GM19099 (cell line): ENCODE results near the gene SP3.

ENCODE experiments used
- POLR2A ChIP-seq: IDR thresholded peaks from 3 replicates; pipeline ENCODE4 v1.6.1; 2011; ENCODE audit warnings: low read depth; ENCODE audit not compliant: insufficient read length; ENCODE audit errors: extremely low read depth

SP3 gene

DNA sequence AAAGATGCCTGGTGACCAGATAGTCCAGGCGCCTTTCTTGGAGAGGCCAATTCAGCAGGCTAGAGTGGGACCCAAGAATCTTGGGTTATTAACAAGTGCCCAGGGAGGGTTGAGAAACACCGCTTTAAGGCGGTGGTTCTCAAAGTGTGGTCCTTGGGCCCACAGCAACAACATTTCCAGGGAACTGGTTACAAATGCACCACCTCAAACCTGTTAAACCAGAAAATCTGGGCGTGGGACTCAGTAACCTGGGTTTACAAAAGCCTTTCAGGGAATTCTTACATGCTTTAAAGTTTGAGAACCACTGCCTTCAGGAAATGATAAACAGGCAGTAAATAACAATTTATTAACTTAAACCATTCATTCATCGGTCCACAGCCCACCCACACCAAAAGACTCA lies 92.5 kb downstream of the SP3 start:
- no peak for TF ChIP-seq POLR2A

DNA sequence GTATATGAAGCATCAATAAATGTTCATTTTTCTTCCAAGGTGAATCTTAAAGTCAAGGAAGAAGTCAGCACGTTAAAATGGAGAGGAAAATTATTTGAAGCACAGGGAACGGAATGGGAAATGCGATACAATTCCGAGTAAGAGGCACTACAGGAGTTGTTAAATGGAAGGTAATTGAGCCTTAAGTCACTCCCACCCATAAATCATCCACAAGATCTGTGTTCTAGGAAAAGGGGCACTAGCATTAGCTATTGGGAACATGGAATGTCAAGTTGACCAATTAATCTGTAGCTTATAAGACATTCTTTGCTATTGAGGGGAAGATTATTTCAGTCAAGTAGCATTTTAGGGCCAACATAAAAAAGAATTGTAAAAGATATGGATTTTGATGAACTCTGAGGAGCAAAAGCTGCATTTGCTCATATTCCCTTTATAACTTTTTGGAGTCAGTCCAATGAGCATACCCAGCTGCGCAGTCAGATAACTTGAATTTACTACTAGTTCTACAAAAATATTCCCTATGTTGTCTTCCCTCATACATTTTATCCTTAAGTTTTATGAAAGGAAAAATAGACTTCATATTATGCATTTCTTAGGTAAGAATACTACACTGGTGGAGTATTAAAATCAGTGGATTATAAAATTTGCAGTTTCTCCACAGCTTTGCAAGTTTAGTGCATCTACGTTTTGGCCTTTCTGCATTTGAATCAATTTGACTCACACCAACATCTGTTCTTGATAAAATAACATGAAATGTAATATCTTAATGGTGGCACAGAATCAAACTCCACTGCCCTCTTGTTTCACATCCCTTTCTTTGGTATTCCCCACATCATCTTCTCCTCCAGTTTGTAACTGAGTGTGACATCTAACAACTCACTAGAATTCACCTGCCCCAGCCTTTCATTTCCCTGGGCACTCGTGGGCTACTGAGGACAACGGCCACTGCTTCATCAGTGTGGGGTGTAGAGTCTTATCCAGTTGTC lies 95.6 kb downstream of the SP3 start:
- no peak for TF ChIP-seq POLR2A

DNA sequence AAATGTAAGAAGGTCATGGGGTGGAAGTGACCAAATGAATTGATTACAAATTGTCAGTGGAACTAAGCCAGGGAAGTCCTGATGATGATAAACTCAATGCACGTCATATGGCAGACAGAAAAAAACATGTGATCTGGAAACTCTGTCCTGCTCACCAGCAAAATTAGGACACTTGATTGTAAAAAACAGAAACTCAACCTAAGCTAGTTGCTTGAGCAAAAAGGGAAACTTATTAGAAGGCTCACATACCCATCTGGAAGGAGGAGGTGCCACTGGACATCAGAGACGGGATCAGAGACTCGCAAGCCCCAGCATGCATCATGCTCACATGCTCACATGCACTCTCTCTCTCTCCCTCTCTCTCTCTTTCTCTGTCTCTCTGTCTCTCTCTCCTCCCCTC lies 96.8 kb downstream of the SP3 start:
- no peak for TF ChIP-seq POLR2A

DNA sequence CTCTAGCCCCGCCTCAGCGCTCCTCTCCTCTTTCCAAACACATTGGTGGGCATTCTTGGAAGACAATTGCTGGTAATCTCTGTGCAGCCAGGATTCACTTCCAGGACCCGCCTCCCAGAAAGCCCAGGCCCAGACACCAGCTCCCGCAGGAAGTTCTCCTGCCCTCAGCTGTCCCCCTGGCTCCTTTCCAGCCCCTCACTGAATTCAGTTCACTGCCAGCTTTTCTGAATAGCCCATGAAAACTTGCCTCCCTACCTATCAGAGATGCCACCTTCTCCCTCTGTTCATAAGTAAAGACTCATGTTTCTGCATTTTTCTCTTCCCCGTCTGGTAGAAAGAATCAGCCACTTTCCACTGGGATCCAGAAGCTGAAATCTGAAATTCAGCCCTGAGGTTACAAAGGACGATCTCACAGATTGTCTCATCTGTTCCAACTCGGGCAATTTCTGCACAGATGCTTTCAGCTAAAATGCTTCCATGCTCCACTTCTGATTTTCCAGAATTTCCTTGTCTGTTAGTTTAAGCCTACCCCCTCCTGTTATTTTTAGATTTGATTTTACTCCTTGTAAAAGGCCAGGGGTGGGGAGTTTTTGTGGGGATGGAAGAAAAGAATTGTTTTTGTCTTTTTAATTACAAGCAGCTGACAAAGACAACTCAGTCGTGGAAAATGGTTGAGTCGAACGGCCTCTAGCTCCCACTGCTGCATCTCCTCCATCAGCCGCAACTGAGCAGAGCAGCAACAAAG lies 98.1 kb downstream of the SP3 start:
- TF ChIP-seq POLR2A, result no peak

DNA sequence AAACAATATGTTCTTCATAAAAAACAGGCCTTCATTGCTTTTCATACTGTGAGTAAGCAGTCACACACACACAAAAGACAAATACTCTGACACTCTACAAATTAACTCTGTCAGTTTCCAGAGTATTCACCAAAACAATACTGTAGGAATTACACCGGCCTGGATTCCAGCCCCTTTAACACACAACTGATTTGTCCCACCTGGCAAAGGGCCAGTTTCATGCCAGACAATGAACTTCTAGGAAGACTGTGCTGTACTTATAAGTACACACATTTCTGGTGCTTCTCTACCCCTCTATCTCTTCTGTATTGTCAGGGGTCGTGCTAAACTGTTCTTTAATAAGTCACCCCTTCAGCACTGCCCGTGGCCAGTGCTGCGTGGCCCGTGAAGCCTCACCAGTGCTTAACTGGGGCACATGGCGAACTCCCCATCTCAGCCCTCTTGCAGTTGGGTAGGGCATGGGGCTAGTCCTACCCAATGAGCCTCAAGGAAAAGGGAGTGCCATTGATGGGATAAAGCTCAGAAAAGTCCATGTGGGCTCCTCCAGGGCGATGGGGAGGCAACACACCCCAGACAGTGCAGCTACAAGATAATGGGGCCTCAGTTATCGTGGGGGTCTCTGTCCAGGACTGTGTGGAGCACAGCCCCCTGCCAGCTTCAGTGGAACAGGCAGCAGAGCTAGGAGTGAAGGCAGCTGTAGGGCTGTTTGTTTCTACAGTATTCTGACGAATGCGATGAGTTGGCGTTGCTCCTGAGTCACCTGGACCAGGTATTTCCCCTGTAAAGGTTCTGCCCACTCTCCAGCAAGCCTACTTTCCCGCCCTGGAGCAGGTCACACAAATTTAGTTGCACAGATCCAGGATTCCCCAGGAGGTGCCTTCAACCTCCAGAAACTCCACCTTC lies 99.0 kb downstream of the SP3 start:
- TF ChIP-seq POLR2A, result no peak

DNA sequence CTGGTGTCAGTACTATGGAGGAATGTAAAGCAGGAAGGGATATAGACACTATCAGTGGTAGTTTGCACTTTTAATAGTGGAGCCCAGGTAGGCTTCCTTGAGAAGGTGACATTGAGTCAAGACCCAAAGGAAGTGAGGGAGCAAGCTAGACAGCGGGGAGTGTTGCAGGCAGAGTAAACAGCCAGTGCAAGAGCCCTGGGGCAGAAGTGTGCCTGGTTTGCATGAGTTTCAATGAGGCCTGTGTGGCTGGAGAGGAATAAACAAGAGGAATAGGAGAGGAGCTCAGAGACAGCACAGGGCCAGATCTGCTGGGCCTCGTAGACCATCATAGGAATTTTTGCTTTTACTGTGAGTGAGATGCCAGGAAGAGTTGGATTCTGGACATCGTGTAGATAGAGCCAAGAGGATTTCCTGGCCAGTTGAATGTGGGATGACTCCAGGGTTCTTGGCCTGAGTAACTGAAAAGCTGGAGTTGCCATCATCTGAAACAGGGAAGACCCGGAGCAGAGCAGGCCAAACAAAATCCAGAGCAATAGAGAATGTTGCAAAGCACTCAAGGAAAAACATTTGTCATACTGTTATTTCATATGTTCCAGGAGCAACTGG lies 102.5 kb downstream of the SP3 start:
- TF ChIP-seq POLR2A, result no peak

DNA sequence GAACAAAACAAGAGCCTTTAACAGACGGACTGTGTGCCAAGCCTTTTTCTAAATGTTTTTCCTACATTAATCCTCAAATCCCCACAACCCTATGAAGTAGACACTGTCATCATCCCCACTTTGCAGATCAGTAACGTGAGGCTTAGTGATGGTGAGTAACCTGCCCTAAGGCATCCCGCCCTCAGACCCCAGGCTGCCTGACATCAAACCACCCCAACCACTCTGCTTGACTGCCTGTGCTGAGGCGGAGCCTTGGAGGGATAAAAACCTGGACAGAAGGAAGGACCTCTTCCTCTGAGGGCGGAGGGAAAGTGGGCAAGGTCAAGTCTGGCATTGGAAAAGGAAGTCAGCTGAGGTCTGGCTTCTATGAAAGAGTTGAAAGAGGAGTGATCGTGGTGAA lies 104.6 kb downstream of the SP3 start:
- TF ChIP-seq POLR2A, result no peak

DNA sequence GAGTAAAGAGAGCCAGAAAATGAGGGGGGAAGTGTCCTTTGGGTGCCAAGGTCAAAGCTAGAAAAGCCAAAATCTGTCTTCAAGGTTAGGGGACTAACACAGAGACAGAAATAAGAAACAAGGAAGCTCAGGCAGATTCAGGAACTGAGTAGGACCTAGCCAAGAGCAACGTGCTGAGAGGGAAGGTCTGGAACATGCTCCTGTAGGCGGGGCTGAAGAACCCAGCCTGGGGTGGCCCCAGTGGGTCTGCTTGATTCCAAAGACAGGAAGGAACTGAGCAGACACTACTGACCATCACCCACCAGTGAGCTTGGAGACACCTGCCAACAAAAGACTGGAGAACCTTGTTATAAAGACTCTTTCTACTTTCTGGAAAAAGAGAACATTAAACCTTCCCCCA lies 105.1 kb downstream of the SP3 start:
- TF ChIP-seq POLR2A, result no peak

DNA sequence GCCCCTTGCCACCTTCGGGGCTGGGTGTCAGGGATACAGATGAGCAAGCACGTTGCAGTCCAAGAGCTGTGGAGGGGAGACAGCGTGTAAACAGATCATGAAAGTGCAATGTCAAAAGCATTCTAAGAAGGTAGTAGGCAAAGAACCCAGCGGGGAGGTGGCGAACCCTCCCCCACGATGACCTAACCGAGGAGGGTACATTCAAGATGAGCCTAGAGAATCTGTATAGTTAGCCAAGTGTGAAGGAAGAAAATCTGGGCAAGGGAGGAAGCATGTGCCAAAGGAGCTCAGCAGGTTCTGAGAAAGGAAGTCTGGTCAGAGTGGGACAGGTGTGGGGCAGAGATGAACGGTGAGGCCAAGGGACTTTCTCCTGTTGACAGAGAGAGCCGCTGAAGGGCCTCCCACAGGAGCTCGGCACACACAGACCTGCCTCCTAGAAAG lies 106.9 kb downstream of the SP3 start:
- no peak for TF ChIP-seq POLR2A
